ENCODE data around the gene TRDN.
"Not testable (repeated sequence)": the region's sequence is repeated elsewhere in the genome, so short reads cannot be mapped to it uniquely, and the experiment has no call there.

Gene TRDN

GRCh38 chr6:123295181-123295580 is 341.6 kb downstream of the TRDN start:
- H3K27me3 Mint-ChIP-seq: no peaks in the 10 kb centered on the region
- peaks cover 9% of the 10 kb centered on the region for H3K9me3 Mint-ChIP-seq
- no peak overlapping the region for H3K4me3 Mint-ChIP-seq
- no peaks in the 10 kb centered on the region for H3K4me1 Mint-ChIP-seq
- H3K36me3 Mint-ChIP-seq: no peaks in the 10 kb centered on the region
- H3K27ac Mint-ChIP-seq: no peak overlapping the region

GRCh38 chr6:123288649-123289048 is 348.1 kb downstream of the TRDN start:
- Mint-ChIP-seq H3K4me3 (no peak overlapping the region), H3K27me3 (no peaks in the 10 kb centered on the region), H3K36me3 (no peaks in the 10 kb centered on the region), H3K4me1 (no peaks in the 10 kb centered on the region), H3K27ac (no peak overlapping the region), H3K9me3 (peaks cover 5% of the 10 kb centered on the region)

GRCh38 chr6:123276546-123276980 is 360.2 kb downstream of the TRDN start:
- no peak overlapping the region for H3K27ac Mint-ChIP-seq
- H3K4me3 Mint-ChIP-seq: no peak overlapping the region
- H3K36me3 Mint-ChIP-seq: no peaks in the 10 kb centered on the region
- H3K4me1 Mint-ChIP-seq: no peaks in the 10 kb centered on the region
- no peaks in the 10 kb centered on the region for H3K27me3 Mint-ChIP-seq
- H3K9me3 Mint-ChIP-seq: no peaks in the 10 kb centered on the region

GRCh38 chr6:123263981-123264380 is 372.8 kb downstream of the TRDN start:
- Mint-ChIP-seq H3K4me3 (no peak overlapping the region), H3K27me3 (no peaks in the 10 kb centered on the region), H3K36me3 (no peaks in the 10 kb centered on the region), H3K4me1 (no peaks in the 10 kb centered on the region), H3K9me3 (peaks cover 4% of the 10 kb centered on the region), H3K27ac (no peak overlapping the region)

GRCh38 chr6:123240626-123241025 is 396.1 kb downstream of the TRDN start:
- Mint-ChIP-seq H3K27ac (no peak overlapping the region), H3K36me3 (no peaks in the 10 kb centered on the region), H3K4me3 (no peak overlapping the region), H3K27me3 (no peaks in the 10 kb centered on the region), H3K9me3 (peaks cover 8% of the 10 kb centered on the region), H3K4me1 (no peaks in the 10 kb centered on the region)

- Mint-ChIP-seq H3K4me3 (no peak overlapping the region), H3K9me3 (no peaks in the 10 kb centered on the region), H3K36me3 (no peaks in the 10 kb centered on the region), H3K27ac (no peak overlapping the region), H3K4me1 (no peaks in the 10 kb centered on the region), H3K27me3 (no peaks in the 10 kb centered on the region)
Observed at GRCh38 chr6:123233336-123233735, 403.4 kb downstream of the TRDN start.

- not testable (repeated sequence) for H3K4me1 Mint-ChIP-seq, H3K9me3 Mint-ChIP-seq, H3K27me3 Mint-ChIP-seq, H3K27ac Mint-ChIP-seq, H3K36me3 Mint-ChIP-seq, H3K4me3 Mint-ChIP-seq
Observed at GRCh38 chr6:123227789-123228188, 409.0 kb downstream of the TRDN start.

- Mint-ChIP-seq H3K4me1 (no peaks in the 10 kb centered on the region), H3K9me3 (no peaks in the 10 kb centered on the region), H3K27me3 (no peaks in the 10 kb centered on the region), H3K36me3 (no peaks in the 10 kb centered on the region), H3K4me3 (no peak overlapping the region), H3K27ac (no peak overlapping the region)
Observed at GRCh38 chr6:123226398-123226797, 410.4 kb downstream of the TRDN start.

GRCh38 chr6:123224077-123224476 is 412.7 kb downstream of the TRDN start:
- no peaks in the 10 kb centered on the region for H3K9me3 Mint-ChIP-seq
- H3K4me1 Mint-ChIP-seq: no peaks in the 10 kb centered on the region
- H3K27ac Mint-ChIP-seq: no peak overlapping the region
- no peak overlapping the region for H3K4me3 Mint-ChIP-seq
- no peaks in the 10 kb centered on the region for H3K36me3 Mint-ChIP-seq
- H3K27me3 Mint-ChIP-seq: no peaks in the 10 kb centered on the region

GRCh38 chr6:123223461-123223860 is 413.3 kb downstream of the TRDN start:
- no peaks in the 10 kb centered on the region for H3K9me3 Mint-ChIP-seq
- H3K4me1 Mint-ChIP-seq: no peaks in the 10 kb centered on the region
- no peak overlapping the region for H3K4me3 Mint-ChIP-seq
- H3K27me3 Mint-ChIP-seq: no peaks in the 10 kb centered on the region
- H3K36me3 Mint-ChIP-seq: no peaks in the 10 kb centered on the region
- no peak overlapping the region for H3K27ac Mint-ChIP-seq

GRCh38 chr6:123215211-123215610 is 421.5 kb downstream of the TRDN start:
- no peak overlapping the region for H3K4me3 Mint-ChIP-seq
- H3K4me1 Mint-ChIP-seq: no peaks in the 10 kb centered on the region
- H3K27me3 Mint-ChIP-seq: no peaks in the 10 kb centered on the region

GRCh38 chr6:123214433-123214832 is 422.3 kb downstream of the TRDN start:
- Mint-ChIP-seq H3K27ac (no peak overlapping the region), H3K36me3 (no peaks in the 10 kb centered on the region), H3K4me3 (no peak overlapping the region), H3K4me1 (no peaks in the 10 kb centered on the region), H3K9me3 (no peaks in the 10 kb centered on the region), H3K27me3 (no peaks in the 10 kb centered on the region)

More at GRCh38 chr6:123215211-123215610, 421.5 kb downstream of the TRDN start:
- no peak overlapping the region for H3K27ac Mint-ChIP-seq
- no peaks in the 10 kb centered on the region for H3K36me3 Mint-ChIP-seq
- no peaks in the 10 kb centered on the region for H3K9me3 Mint-ChIP-seq

GRCh38 chr6:123213921-123214320 is 422.8 kb downstream of the TRDN start:
- Mint-ChIP-seq H3K27me3 (no peaks in the 10 kb centered on the region), H3K9me3 (no peaks in the 10 kb centered on the region), H3K4me1 (no peaks in the 10 kb centered on the region), H3K36me3 (no peaks in the 10 kb centered on the region), H3K27ac (no peak overlapping the region), H3K4me3 (no peak overlapping the region)

- no peak overlapping the region for H3K4me3 Mint-ChIP-seq
- no peaks in the 10 kb centered on the region for H3K36me3 Mint-ChIP-seq
- no peaks in the 10 kb centered on the region for H3K9me3 Mint-ChIP-seq
- no peak overlapping the region for H3K27ac Mint-ChIP-seq
- H3K4me1 Mint-ChIP-seq: no peaks in the 10 kb centered on the region
- H3K27me3 Mint-ChIP-seq: no peaks in the 10 kb centered on the region
Observed at GRCh38 chr6:123211777-123212545, 424.8 kb downstream of the TRDN start.

GRCh38 chr6:123210645-123211044 is 426.1 kb downstream of the TRDN start:
- Mint-ChIP-seq H3K4me1 (no peaks in the 10 kb centered on the region), H3K27ac (no peak overlapping the region), H3K27me3 (no peaks in the 10 kb centered on the region)

GRCh38 chr6:123207967-123208510 is 428.7 kb downstream of the TRDN start:
- Mint-ChIP-seq H3K27me3 (no peaks in the 10 kb centered on the region), H3K4me1 (no peaks in the 10 kb centered on the region), H3K36me3 (no peaks in the 10 kb centered on the region)

More at GRCh38 chr6:123210645-123211044, 426.1 kb downstream of the TRDN start:
- no peak overlapping the region for H3K4me3 Mint-ChIP-seq
- no peaks in the 10 kb centered on the region for H3K9me3 Mint-ChIP-seq
- no peaks in the 10 kb centered on the region for H3K36me3 Mint-ChIP-seq

GRCh38 chr6:123203928-123204327 is 432.8 kb downstream of the TRDN start:
- Mint-ChIP-seq H3K4me1 (no peaks in the 10 kb centered on the region), H3K36me3 (no peaks in the 10 kb centered on the region), H3K27ac (no peak overlapping the region), H3K9me3 (peaks cover 7% of the 10 kb centered on the region), H3K4me3 (no peak overlapping the region), H3K27me3 (no peaks in the 10 kb centered on the region)

More at GRCh38 chr6:123207967-123208510, 428.7 kb downstream of the TRDN start:
- Mint-ChIP-seq H3K9me3 (no peaks in the 10 kb centered on the region), H3K27ac (no peak overlapping the region), H3K4me3 (no peak overlapping the region)
